Measurements from ENCODE around the gene GPAM.

The GPAM gene

GRCh38 chr10:112177247-112177646, 6.3 kb downstream of the GPAM start:
- no peak for DNase-seq

DNA sequence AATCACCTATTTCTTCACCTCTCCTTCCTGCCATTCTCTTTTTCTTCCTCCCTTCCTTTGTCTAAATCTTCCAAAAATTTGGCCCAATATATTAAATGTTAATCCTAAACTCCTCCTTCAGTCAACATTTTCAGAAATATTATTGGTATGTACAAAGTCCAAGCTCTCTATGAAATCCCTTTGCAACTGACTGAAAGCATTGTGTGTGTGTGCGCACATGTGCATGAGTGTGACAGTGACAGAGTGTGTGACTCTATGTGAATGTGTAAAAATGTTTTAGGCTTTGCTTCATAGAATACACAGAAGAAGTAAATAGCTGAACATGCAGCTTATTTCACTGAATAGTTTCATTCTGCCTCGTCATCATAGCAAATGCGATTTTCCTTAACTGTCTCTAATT, 7.0 kb downstream of the GPAM start:
- no peak for DNase-seq

- DNase-seq = no peak
Measured at GRCh38 chr10:112175409-112175808, 8.2 kb downstream of the GPAM start.

DNA sequence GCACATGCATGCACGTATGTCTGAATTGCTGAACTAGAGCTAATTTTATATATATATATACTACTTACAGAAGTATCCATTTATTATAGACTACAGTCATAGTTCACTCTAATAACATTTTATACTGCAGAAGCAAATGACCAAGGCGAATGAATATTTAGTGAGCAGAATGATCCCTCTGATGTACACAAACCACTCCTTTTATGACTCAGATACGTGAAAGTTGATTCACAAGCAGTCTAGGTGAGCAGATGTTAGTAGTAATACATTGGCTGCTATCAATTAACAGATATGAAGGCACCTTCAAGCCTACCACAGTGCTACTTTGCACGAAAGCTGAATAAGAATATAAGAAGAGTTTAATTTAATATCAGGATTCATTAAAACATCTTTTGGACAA, 10.4 kb downstream of the GPAM start:
- DNase-seq = no peak

DNA sequence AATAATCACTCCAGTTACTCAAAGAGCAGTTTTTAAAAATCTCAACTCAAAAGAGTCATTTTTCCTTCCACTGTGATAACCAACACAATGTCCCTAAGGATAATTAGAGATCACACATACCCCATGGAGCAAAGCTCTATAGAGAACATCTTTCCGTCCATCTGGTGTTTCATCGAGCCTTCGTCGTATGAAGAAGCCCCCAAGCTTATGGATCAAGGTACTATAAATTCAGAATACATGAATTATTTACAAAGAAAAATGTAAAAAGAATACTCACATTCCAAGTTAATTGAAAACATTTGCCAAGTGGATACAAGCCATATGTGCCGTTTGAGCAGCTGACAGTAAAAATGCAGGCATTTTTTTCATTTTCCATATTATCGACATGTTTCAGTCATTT, 14.8 kb downstream of the GPAM start:
- DNase-seq = no peak

- DNase-seq = no peak
Measured at GRCh38 chr10:112166800-112167199, 16.8 kb downstream of the GPAM start.

DNA sequence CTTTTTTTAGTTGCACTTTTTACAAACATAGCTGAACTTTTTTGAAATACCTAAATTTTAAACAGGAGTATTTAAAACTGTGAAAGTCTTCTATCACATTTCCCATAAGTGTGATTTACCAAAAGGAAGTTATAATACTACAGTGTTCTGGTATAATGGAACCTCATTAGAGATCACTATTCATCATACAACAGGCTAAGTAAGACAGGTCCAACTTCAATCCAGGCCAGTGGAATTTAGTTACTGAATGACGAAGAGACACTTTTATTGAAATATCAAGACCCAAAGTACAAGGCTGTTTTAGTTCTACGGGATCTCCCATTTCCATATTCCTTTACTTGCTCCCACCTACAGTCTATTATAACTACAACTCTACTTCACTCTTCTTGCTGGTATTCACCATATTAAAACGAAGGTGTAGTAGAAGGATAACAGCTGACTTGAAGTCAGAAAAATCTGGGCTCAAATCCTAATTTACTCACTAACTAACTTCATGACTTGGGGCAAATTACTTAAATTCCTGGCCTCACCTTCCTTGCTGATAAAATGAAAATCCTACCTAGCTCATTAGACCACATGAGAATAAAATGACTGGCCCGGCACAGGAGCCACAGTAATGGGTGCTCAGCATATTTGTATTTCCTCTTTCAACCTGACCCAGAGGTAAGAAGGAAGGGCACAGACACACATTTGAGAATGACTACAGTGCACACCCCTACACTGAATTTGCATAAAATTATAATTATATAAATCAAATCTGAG, 21.6 kb downstream of the GPAM start:
- DNase-seq = no peak

GRCh38 chr10:112160834-112161233, 22.7 kb downstream of the GPAM start:
- DNase-seq = no peak

DNA sequence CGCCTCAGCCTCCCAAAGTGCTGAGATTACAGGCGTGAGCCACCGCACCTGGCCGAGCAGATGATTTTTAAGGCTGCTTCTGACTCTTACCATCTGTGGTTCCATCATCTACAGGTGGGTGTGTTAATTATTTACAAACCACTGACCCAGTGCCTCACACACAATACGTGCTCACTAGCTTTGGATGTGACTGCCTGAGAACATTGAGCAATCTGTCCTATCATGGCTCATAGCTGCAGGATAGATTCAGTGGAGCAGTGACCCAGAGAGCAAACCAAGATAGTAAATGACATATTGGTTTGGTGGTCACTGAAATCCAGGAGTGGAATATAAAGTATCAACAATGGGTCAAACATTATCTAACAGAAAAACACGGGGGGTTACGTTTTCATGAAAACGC, 24.1 kb downstream of the GPAM start:
- DNase-seq = no peak

DNA sequence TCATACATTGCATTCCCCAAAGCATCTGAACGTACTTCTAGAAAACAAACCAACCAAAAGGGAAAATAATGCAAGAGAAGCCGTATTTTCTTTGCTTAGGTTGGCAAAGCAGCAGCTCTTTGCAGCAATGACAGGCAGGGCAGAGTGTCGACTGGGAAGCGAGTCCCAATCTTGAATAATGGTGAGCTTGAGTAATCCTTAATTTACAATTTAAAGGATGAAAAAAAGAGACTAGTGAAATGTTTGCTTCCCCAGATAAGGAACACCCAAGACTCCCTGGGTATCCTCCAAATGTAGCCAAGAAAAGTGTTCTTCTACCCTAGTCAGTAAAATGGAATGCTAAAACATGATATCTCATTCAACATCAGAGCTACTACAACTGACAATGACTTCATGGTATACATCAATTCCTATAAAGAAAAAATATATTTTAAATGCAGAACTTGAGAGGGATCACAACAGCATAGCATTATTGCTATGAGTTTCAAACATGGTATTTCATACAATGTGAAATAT, 32.0 kb downstream of the GPAM start:
- DNase-seq = no peak

GRCh38 chr10:112148331-112148730, 35.2 kb downstream of the GPAM start:
- no peak for DNase-seq

DNA sequence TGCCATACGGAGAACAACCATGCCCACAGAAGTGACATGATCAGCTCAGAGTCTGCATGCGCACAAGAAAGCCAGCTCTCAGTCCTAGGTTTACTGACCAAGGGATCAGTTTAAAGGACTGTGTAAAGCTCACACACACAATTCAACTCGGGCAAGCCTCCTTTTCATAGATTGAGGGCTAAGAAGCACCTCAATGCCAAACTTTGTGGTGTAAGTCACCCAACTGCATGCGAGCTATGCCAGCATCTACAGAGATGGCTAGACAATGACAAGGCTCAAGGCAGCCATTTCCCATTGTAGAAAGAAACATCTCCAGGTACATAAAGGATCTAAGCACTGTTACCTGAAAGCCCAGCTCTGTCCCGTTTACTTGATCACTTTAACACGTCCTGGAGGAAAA, 36.8 kb downstream of the GPAM start:
- no peak for DNase-seq

GRCh38 chr10:112145263-112145662, 38.3 kb downstream of the GPAM start:
- DNase-seq = no peak

DNA sequence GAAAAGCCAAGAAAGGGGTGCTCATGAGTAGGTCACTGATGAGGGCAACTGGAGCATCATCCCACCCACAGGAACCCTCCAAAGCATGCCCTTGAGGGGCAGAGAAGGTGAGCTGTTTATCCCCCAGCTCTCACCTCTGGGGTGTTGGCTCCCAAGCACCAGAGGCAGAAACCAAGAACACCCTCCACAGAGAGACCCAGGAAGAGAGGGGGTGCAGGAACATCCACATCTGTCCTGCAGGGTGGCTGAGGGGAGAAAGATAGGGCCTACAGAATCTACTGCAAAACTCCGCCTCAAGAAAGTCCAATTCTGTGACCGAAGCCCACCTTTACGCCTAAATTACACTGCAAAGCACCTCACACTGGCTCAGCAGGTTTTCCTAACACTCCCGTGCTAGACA, 40.1 kb downstream of the GPAM start:
- no peak for DNase-seq

- DNase-seq = no peak
Measured at GRCh38 chr10:112141292-112141691, 42.3 kb downstream of the GPAM start.

GRCh38 chr10:112140110-112140970, 43.2 kb downstream of the GPAM start:
- DNase-seq = peak; percentile 1

DNA sequence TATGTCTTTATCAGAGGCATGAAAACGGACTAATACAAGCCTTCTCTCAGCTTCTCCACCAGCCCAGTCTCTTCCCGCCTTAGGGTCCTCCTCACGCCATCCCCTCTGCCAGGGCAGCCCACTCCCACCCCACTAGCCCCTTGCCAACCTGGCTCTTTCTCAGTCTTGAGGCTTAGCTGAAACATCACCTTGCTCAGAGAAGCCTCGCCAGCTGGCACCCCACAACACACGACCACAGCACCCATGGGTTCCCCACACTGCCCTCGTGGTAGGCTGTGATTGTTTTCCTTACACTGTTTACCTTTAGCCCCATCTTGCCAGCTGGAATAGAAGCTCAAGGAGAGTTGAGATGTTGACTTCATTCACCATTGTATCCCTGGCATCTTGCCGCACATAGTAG, 44.4 kb downstream of the GPAM start:
- DNase-seq = no peak

GRCh38 chr10:112137154-112137987, 46.2 kb downstream of the GPAM start:
- peak; percentile 67 for DNase-seq

DNA sequence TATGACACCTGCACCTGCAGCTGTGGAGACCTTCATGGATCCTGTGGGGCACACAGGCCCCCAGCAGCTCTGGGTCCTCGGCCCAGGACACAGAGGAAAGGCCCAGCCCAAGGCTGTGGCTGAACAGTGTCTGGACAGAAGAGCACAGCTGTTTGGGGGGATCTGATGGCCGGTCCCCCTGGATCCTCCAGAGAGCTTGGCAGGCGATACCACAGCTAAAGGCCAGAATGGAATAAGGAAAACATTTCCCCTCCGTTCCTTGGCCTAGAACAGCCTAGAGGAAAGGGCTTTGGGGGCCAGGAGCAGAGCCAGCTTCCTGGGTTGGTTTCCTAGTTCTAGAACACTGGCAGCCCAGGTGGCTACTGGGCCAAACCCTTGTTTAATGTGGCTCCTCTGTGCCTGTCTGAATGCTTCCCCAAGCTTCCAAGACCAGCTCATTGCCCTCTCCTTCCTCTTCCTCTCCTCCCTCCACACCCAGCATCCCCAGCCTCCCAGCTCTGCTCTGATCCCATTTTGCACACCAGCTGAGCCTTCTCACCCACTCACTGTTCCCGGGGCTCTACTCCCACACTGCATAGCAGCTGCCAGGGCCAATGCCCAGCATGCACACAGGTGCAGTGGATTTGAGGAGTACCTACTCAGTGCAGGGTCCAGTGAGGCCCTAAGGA, 46.9 kb downstream of the GPAM start:
- no peak for DNase-seq

GRCh38 chr10:112135604-112136003, 48.0 kb downstream of the GPAM start:
- DNase-seq = no peak

DNA sequence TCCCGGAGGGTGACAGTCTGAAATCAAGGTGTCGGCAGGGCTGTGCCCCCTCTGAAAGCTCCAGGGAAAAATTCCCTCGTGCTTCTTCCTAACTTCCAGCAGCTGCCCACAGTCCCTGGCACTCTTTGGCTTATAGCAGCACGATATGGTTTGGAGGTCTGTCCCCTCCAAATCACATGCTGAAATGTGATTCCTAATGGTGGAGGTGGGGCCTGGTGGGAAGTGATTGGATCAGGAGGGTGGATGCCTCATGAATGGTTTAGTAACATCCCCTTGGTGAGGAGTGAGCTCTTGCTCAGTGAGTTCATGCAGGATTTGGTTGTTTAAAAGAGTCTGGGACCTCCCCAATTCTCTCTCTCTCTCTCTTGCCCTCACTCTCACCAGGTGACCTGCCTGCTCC, 51.1 kb downstream of the GPAM start:
- DNase-seq = no peak

DNA sequence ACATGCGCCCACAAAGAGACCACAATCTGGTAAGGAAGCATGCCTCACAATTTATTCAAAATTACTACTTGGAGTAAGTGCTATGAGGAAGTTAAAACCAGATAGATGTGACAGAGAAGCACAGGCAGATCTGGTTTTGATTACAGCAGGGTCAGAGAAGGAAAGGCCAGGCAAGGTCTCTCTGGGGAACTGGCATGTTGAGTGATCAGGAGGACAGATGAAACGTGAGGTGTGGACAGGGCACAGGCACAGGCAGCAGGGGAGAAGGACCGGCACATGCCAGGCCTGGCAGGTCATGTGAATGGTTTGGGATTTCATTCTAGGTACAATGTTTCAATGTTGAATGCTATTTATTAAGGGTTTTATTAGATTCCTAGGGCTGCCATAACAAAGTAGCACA, 51.6 kb downstream of the GPAM start:
- DNase-seq = no peak

- no peak for DNase-seq
Measured at GRCh38 chr10:112131346-112131745, 52.2 kb downstream of the GPAM start.

Measured in midbrain (tissue), 1 donor.